GM23338 (cell line): Measurements from ENCODE around the gene HPDL. TPM values are rescaled to one million over a fixed set of nuclear protein-coding genes. Genes with fewer than 3 reads are reported as not detected.

Source experiments
- ATAC-seq: fragments of 200-7000 bp; cut with Tn5 transposase; 3 replicates; pipeline ENCODE4 v1.9.1; 2020
- DNase-seq: peaks from one replicate; pipeline ENCODE4 v3.0.0-alpha.2; 2015; ENCODE audit warnings: low spot score
- H2AFZ ChIP-seq: fragments of 200-600 bp; sonication (generic); 2 replicates; pipeline ENCODE4 v1.8.0; 2016; ENCODE audit warnings: antibody characterized with exemption, mild to moderate bottlenecking, moderate library complexity
- H3F3A ChIP-seq: fragments of 200-600 bp; sonication (generic); replicated peaks from 2 replicates; pipeline ENCODE4 v1.8.0; 2017; ENCODE audit warnings: antibody characterized with exemption, mixed run types, low read depth
- H3K27ac ChIP-seq: fragments of 200-600 bp; sonication (generic); 2 replicates; pipeline ENCODE4 v1.6.1; 2016; ENCODE audit warnings: low read depth
- H3K27me3 ChIP-seq: fragments of 200-600 bp; sonication (generic); 2 replicates; pipeline ENCODE4 v1.8.0; 2016; ENCODE audit warnings: mild to moderate bottlenecking, mixed run types, moderate library complexity; ENCODE audit not compliant: insufficient read depth
- H3K36me3 ChIP-seq: fragments of 200-600 bp; sonication (generic); 2 replicates; pipeline ENCODE4 v1.8.0; 2016; ENCODE audit warnings: mild to moderate bottlenecking; ENCODE audit not compliant: insufficient read depth
- H3K4me1 ChIP-seq: fragments of 200-600 bp; sonication (generic); 2 replicates; pipeline ENCODE4 v1.8.0; 2016; ENCODE audit warnings: mild to moderate bottlenecking, moderate library complexity; ENCODE audit not compliant: insufficient read depth
- H3K4me2 ChIP-seq: fragments of 200-600 bp; sonication (generic); 2 replicates; pipeline ENCODE4 v1.7.1; 2017; ENCODE audit warnings: mixed run types
- H3K4me3 ChIP-seq: fragments of 200-600 bp; sonication (generic); 2 replicates; pipeline ENCODE4 v1.6.1; 2016; ENCODE audit warnings: mixed run types
- H3K79me2 ChIP-seq: fragments of 200-600 bp; sonication (generic); replicated peaks from 2 replicates; pipeline ENCODE4 v1.8.0; 2017; ENCODE audit warnings: mild to moderate bottlenecking; ENCODE audit not compliant: insufficient read depth
- H3K9me2 ChIP-seq: fragments of 200-600 bp; sonication (generic); 2 replicates; pipeline ENCODE4 v1.8.0; 2017; ENCODE audit not compliant: insufficient read depth
- H4K20me1 ChIP-seq: fragments of 200-600 bp; sonication (generic); replicated peaks from 2 replicates; pipeline ENCODE4 v1.8.0; 2017; ENCODE audit warnings: mild to moderate bottlenecking; ENCODE audit not compliant: insufficient read depth
- H3K27ac Mint-ChIP-seq: 2 replicates; pipeline ENCODE4 v1.8.0; 2020; ENCODE audit warnings: inconsistent platforms, mild to moderate bottlenecking, moderate library complexity, mixed read lengths
- H3K27me3 Mint-ChIP-seq: 3 replicates; pipeline ENCODE4 v1.8.0; 2022; ENCODE audit warnings: low read depth, mild to moderate bottlenecking, moderate library complexity, mixed read lengths, inconsistent platforms; ENCODE audit not compliant: insufficient read depth, poor library complexity
- H3K36me3 Mint-ChIP-seq: 3 replicates; pipeline ENCODE4 v1.8.0; 2021; ENCODE audit warnings: low read depth, mild to moderate bottlenecking, inconsistent platforms, moderate library complexity, mixed read lengths
- H3K4me1 Mint-ChIP-seq: 3 replicates; pipeline ENCODE4 v1.8.0; 2020; ENCODE audit warnings: mild to moderate bottlenecking, inconsistent platforms, mixed read lengths
- H3K4me3 Mint-ChIP-seq: 3 replicates; pipeline ENCODE4 v1.8.0; 2021; ENCODE audit warnings: moderate library complexity, mild to moderate bottlenecking, inconsistent platforms, mixed read lengths
- H3K9me3 Mint-ChIP-seq: 3 replicates; pipeline ENCODE4 v1.8.0; 2020; ENCODE audit warnings: moderate library complexity, mild to moderate bottlenecking, inconsistent platforms, mixed read lengths
- CREB1 ChIP-seq: fragments of 250-450 bp; sonication (Bioruptor Pico); IDR thresholded peaks from 2 replicates; pipeline ENCODE4 v1.5.0; 2020; ENCODE audit warnings: low read depth, mild to moderate bottlenecking, moderate library complexity
- EZH2 ChIP-seq: fragments of 200-600 bp; sonication (generic); IDR thresholded peaks from one replicate; pipeline ENCODE4 v1.8.0; 2017; ENCODE audit warnings: antibody characterized with exemption, mild to moderate bottlenecking, low read depth; ENCODE audit not compliant: unreplicated experiment
- EZH2phosphoT487 ChIP-seq: fragments of 200-600 bp; sonication (generic); IDR thresholded peaks from one replicate; pipeline ENCODE4 v1.8.1; 2018; ENCODE audit warnings: antibody characterized with exemption; ENCODE audit not compliant: unreplicated experiment
- JUNB ChIP-seq: IDR thresholded peaks from one replicate; pipeline ENCODE4 v1.6.1; 2016; ENCODE audit warnings: antibody characterized with exemption; ENCODE audit not compliant: unreplicated experiment
- NANOG ChIP-seq: IDR thresholded peaks from 2 replicates; pipeline ENCODE4 v1.6.1; 2016; ENCODE audit warnings: antibody characterized with exemption, borderline replicate concordance
- POLR2AphosphoS5 ChIP-seq: IDR thresholded peaks from 2 replicates; pipeline ENCODE4 v1.6.1; 2016; ENCODE audit warnings: antibody characterized with exemption, low read depth
- STAT1 ChIP-seq: IDR thresholded peaks from one replicate; pipeline ENCODE4 v1.6.1; 2016; ENCODE audit warnings: antibody characterized with exemption; ENCODE audit not compliant: unreplicated experiment
- ZNF114 ChIP-seq: fragments of 250-450 bp; sonication (Bioruptor Pico); IDR thresholded peaks from 2 replicates; pipeline ENCODE4 v1.5.0; 2020; ENCODE audit warnings: mild to moderate bottlenecking, moderate library complexity
- ZNF331 ChIP-seq: fragments of 250-450 bp; sonication (Bioruptor Pico); IDR thresholded peaks from 2 replicates; pipeline ENCODE4 v1.5.0; 2020; ENCODE audit warnings: low read depth, mild to moderate bottlenecking, moderate library complexity
- polyA plus RNA-seq: library from polyadenylated mRNA; unstranded; fragments of >200 nt; fragmentation: Nextera tagmentation; extraction: Ambion mirVana; gene quantifications from 2 replicates; pipeline ENCODE4 v1.2.1, GENCODE V29; 2016
- total RNA-seq: library from RNA; depleted of rRNA; stranded (reverse); fragments of >200 nt; shearing (Covaris generic); gene quantifications from 2 replicates; pipeline ENCODE4 v1.2.3, GENCODE V29; 2014
- TF ChIP-seq, protein P1 (sequence below), 2 experiments: fragments of 200-600 bp in 1 of 2; sonication (generic) in 1 of 2; conservative IDR thresholded peaks; 2 replicates each; pipeline versions ENCODE4 v1.5.1 to v1.6.1; 2016 to 2017; ENCODE audit warnings: antibody characterized with exemption in 2 of 2, low read depth in 2 of 2, mild to moderate bottlenecking in 2 of 2, moderate library complexity in 1 of 2
- TF ChIP-seq, protein P2 (sequence below): IDR thresholded peaks from 2 replicates; pipeline ENCODE4 v1.6.1; 2016; ENCODE audit warnings: antibody characterized with exemption
- TF ChIP-seq, protein P3 (sequence below): fragments of 250-450 bp; sonication (Bioruptor Pico); IDR thresholded peaks from 2 replicates; pipeline ENCODE4 v1.5.0; 2020; ENCODE audit warnings: mild to moderate bottlenecking, moderate library complexity
- TF ChIP-seq, protein P4 (sequence below): IDR thresholded peaks from one replicate; pipeline ENCODE4 v1.6.1; 2018; ENCODE audit warnings: antibody characterized with exemption; ENCODE audit not compliant: unreplicated experiment

Gene HPDL
- total and polyA plus RNA-seq, 2 experiments from 2014 or later, result 36.5 to 82.1 TPM

- Mint-ChIP-seq H3K4me3 (no peak overlapping the region), H3K9me3 (no peaks in the 10 kb centered on the region)
Measured at GRCh38 chr1:45345014-45345413, 18.3 kb downstream of the HPDL start.

More at GRCh38 chr1:45345014-45345413, 18.3 kb downstream of the HPDL start:
- no peak for TF ChIP-seq ZNF331 (CRISPR knock-in tag)
- no peak for TF ChIP-seq EZH2phosphoT487
- TF ChIP-seq, protein P1, sequence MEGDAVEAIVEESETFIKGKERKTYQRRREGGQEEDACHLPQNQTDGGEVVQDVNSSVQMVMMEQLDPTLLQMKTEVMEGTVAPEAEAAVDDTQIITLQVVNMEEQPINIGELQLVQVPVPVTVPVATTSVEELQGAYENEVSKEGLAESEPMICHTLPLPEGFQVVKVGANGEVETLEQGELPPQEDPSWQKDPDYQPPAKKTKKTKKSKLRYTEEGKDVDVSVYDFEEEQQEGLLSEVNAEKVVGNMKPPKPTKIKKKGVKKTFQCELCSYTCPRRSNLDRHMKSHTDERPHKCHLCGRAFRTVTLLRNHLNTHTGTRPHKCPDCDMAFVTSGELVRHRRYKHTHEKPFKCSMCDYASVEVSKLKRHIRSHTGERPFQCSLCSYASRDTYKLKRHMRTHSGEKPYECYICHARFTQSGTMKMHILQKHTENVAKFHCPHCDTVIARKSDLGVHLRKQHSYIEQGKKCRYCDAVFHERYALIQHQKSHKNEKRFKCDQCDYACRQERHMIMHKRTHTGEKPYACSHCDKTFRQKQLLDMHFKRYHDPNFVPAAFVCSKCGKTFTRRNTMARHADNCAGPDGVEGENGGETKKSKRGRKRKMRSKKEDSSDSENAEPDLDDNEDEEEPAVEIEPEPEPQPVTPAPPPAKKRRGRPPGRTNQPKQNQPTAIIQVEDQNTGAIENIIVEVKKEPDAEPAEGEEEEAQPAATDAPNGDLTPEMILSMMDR (conservative IDR thresholded peaks at IDR 0.05; ENCODE audit: low read depth in 2 of 2), result no peak
- TF ChIP-seq, protein P2, sequence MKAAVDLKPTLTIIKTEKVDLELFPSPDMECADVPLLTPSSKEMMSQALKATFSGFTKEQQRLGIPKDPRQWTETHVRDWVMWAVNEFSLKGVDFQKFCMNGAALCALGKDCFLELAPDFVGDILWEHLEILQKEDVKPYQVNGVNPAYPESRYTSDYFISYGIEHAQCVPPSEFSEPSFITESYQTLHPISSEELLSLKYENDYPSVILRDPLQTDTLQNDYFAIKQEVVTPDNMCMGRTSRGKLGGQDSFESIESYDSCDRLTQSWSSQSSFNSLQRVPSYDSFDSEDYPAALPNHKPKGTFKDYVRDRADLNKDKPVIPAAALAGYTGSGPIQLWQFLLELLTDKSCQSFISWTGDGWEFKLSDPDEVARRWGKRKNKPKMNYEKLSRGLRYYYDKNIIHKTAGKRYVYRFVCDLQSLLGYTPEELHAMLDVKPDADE, result no peak
- TF ChIP-seq, protein P3, sequence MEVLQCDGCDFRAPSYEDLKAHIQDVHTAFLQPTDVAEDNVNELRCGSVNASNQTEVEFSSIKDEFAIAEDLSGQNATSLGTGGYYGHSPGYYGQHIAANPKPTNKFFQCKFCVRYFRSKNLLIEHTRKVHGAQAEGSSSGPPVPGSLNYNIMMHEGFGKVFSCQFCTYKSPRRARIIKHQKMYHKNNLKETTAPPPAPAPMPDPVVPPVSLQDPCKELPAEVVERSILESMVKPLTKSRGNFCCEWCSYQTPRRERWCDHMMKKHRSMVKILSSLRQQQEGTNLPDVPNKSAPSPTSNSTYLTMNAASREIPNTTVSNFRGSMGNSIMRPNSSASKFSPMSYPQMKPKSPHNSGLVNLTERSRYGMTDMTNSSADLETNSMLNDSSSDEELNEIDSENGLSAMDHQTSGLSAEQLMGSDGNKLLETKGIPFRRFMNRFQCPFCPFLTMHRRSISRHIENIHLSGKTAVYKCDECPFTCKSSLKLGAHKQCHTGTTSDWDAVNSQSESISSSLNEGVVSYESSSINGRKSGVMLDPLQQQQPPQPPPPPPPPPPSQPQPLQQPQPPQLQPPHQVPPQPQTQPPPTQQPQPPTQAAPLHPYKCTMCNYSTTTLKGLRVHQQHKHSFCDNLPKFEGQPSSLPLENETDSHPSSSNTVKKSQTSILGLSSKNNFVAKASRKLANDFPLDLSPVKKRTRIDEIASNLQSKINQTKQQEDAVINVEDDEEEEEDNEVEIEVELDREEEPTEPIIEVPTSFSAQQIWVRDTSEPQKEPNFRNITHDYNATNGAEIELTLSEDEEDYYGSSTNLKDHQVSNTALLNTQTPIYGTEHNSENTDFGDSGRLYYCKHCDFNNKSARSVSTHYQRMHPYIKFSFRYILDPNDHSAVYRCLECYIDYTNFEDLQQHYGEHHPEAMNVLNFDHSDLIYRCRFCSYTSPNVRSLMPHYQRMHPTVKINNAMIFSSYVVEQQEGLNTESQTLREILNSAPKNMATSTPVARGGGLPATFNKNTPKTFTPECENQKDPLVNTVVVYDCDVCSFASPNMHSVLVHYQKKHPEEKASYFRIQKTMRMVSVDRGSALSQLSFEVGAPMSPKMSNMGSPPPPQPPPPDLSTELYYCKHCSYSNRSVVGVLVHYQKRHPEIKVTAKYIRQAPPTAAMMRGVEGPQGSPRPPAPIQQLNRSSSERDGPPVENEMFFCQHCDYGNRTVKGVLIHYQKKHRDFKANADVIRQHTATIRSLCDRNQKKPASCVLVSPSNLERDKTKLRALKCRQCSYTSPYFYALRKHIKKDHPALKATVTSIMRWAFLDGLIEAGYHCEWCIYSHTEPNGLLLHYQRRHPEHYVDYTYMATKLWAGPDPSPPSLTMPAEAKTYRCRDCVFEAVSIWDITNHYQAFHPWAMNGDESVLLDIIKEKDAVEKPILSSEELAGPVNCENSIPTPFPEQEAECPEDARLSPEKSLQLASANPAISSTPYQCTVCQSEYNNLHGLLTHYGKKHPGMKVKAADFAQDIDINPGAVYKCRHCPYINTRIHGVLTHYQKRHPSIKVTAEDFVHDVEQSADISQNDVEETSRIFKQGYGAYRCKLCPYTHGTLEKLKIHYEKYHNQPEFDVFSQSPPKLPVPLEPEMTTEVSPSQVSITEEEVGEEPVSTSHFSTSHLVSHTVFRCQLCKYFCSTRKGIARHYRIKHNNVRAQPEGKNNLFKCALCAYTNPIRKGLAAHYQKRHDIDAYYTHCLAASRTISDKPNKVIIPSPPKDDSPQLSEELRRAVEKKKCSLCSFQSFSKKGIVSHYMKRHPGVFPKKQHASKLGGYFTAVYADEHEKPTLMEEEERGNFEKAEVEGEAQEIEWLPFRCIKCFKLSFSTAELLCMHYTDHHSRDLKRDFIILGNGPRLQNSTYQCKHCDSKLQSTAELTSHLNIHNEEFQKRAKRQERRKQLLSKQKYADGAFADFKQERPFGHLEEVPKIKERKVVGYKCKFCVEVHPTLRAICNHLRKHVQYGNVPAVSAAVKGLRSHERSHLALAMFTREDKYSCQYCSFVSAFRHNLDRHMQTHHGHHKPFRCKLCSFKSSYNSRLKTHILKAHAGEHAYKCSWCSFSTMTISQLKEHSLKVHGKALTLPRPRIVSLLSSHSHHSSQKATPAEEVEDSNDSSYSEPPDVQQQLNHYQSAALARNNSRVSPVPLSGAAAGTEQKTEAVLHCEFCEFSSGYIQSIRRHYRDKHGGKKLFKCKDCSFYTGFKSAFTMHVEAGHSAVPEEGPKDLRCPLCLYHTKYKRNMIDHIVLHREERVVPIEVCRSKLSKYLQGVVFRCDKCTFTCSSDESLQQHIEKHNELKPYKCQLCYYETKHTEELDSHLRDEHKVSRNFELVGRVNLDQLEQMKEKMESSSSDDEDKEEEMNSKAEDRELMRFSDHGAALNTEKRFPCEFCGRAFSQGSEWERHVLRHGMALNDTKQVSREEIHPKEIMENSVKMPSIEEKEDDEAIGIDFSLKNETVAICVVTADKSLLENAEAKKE (CRISPR knock-in tag), result no peak
- TF ChIP-seq CREB1, result no peak
- no peak for TF ChIP-seq ZNF114 (CRISPR knock-in tag)
- no peak for TF ChIP-seq STAT1
- no peak for TF ChIP-seq EZH2
- TF ChIP-seq, protein P4, sequence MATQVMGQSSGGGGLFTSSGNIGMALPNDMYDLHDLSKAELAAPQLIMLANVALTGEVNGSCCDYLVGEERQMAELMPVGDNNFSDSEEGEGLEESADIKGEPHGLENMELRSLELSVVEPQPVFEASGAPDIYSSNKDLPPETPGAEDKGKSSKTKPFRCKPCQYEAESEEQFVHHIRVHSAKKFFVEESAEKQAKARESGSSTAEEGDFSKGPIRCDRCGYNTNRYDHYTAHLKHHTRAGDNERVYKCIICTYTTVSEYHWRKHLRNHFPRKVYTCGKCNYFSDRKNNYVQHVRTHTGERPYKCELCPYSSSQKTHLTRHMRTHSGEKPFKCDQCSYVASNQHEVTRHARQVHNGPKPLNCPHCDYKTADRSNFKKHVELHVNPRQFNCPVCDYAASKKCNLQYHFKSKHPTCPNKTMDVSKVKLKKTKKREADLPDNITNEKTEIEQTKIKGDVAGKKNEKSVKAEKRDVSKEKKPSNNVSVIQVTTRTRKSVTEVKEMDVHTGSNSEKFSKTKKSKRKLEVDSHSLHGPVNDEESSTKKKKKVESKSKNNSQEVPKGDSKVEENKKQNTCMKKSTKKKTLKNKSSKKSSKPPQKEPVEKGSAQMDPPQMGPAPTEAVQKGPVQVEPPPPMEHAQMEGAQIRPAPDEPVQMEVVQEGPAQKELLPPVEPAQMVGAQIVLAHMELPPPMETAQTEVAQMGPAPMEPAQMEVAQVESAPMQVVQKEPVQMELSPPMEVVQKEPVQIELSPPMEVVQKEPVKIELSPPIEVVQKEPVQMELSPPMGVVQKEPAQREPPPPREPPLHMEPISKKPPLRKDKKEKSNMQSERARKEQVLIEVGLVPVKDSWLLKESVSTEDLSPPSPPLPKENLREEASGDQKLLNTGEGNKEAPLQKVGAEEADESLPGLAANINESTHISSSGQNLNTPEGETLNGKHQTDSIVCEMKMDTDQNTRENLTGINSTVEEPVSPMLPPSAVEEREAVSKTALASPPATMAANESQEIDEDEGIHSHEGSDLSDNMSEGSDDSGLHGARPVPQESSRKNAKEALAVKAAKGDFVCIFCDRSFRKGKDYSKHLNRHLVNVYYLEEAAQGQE, result no peak
- TF ChIP-seq POLR2AphosphoS5, result no peak
- no peak for TF ChIP-seq JUNB
- no peak for TF ChIP-seq NANOG
- DNase-seq (no peak), ATAC-seq (no peak)
- Histone ChIP-seq H3K4me3 (no peak overlapping the region), H2AFZ (no peak overlapping the region), H3F3A (0 out of 2 replicates have a peak, but pooled peaks cover 7% of the 10 kb centered on the region), H3K4me2 (no peak overlapping the region), H3K36me3 (peaks cover 7% of the 10 kb centered on the region), H3K79me2 (peaks cover 17% of the 10 kb centered on the region), H3K9me2 (no peaks in the 10 kb centered on the region), H3K27me3 (no peaks in the 10 kb centered on the region), H3K4me1 (peaks cover 9% of the 10 kb centered on the region), H4K20me1 (no peaks in the 10 kb centered on the region; the same call in none of the 2 replicates), H3K27ac (no peak overlapping the region)
- peaks cover 4% of the 10 kb centered on the region for H3K4me1 Mint-ChIP-seq
- no peak overlapping the region for H3K27ac Mint-ChIP-seq
- peaks cover 2% of the 10 kb centered on the region for H3K27me3 Mint-ChIP-seq
- H3K36me3 Mint-ChIP-seq, result peaks cover 49% of the 10 kb centered on the region
